Activated naive CD4-positive, alpha-beta T cell treated with anti-CD3 and anti-CD28 coated beads, Interleukin-2, amount 10 ng/mL, durations not matched to agents 7 days and 5 days (primary cell): ENCODE results near the gene DHX35.

ENCODE experiments used
- CTCF ChIA-PET: fragments of 350-600 bp; sonication (Branson Sonifier 250); formaldehyde crosslinking; loops from one replicate; lab custom pipeline; 2021; ENCODE audit warnings: antibody characterized with exemption; lab: Charles Lee
- DNase-seq: peaks from one replicate; pipeline ENCODE4 v3.0.0-alpha.2; 2020
- H3K27ac Mint-ChIP-seq: one replicate; pipeline ENCODE4 v1.8.0; 2021; ENCODE audit warnings: mild to moderate bottlenecking, moderate library complexity, mixed read lengths
- H3K27me3 Mint-ChIP-seq: one replicate; pipeline ENCODE4 v1.8.0; 2021; ENCODE audit warnings: mild to moderate bottlenecking, mixed read lengths
- H3K36me3 Mint-ChIP-seq: one replicate; pipeline ENCODE4 v1.8.0; 2021; ENCODE audit warnings: mixed read lengths
- H3K4me1 Mint-ChIP-seq: one replicate; pipeline ENCODE4 v1.8.0; 2021; ENCODE audit warnings: mixed read lengths
- H3K4me3 Mint-ChIP-seq: one replicate; pipeline ENCODE4 v1.8.0; 2021; ENCODE audit warnings: mild to moderate bottlenecking, moderate library complexity, mixed read lengths
- H3K9me3 Mint-ChIP-seq: one replicate; pipeline ENCODE4 v1.8.0; 2021; ENCODE audit warnings: mixed read lengths

Gene DHX35

GRCh38 chr20:38931984-38932383 is 30.2 kb upstream of the DHX35 start:
- DNase-seq, result no peak
- Mint-ChIP-seq H3K4me3 (no peak overlapping the region), H3K27ac (no peak overlapping the region), H3K4me1 (peaks cover 47% of the 10 kb centered on the region), H3K36me3 (peaks cover 28% of the 10 kb centered on the region), H3K27me3 (no peaks in the 10 kb centered on the region), H3K9me3 (no peaks in the 10 kb centered on the region)
- CTCF ChIA-PET, result interaction anchor here (1.1 kb wide), 1 partner anchor 116 kb away, joined by 3 read pairs; no protein-coding TSS in a partner anchor

GRCh38 chr20:38932457-38933120 is 29.6 kb upstream of the DHX35 start:
- Mint-ChIP-seq H3K9me3 (no peaks in the 10 kb centered on the region), H3K27me3 (no peaks in the 10 kb centered on the region), H3K4me3 (no peak overlapping the region), H3K4me1 (peaks cover 45% of the 10 kb centered on the region), H3K36me3 (peaks cover 28% of the 10 kb centered on the region), H3K27ac (no peak overlapping the region)
- CTCF ChIA-PET, result interaction anchor here (1.1 kb wide), 1 partner anchor 115 kb away, joined by 3 read pairs; no protein-coding TSS in a partner anchor
- DNase-seq, result no peak

GRCh38 chr20:38934530-38934929 is 27.6 kb upstream of the DHX35 start:
- DNase-seq, result no peak
- Mint-ChIP-seq H3K9me3 (no peaks in the 10 kb centered on the region), H3K36me3 (peaks cover 28% of the 10 kb centered on the region), H3K4me3 (no peak overlapping the region), H3K27ac (no peak overlapping the region), H3K27me3 (no peaks in the 10 kb centered on the region), H3K4me1 (peaks cover 27% of the 10 kb centered on the region)
- CTCF ChIA-PET, result interaction anchor here (1.3 kb wide), 1 partner anchor 63 kb away, joined by 5 read pairs; no protein-coding TSS in a partner anchor

- DNase-seq, result no peak
- peaks cover 28% of the 10 kb centered on the region for H3K36me3 Mint-ChIP-seq
- H3K9me3 Mint-ChIP-seq, result no peaks in the 10 kb centered on the region
- peaks cover 24% of the 10 kb centered on the region for H3K4me1 Mint-ChIP-seq
- H3K4me3 Mint-ChIP-seq, result no peak overlapping the region
- no peak overlapping the region for H3K27ac Mint-ChIP-seq
- H3K27me3 Mint-ChIP-seq, result no peaks in the 10 kb centered on the region
- CTCF ChIA-PET, result interaction anchor here (0.6 kb wide), 1 partner anchor 872 kb away, joined by 3 read pairs; no protein-coding TSS in a partner anchor
Measured at GRCh38 chr20:38935285-38935684, 26.9 kb upstream of the DHX35 start.

- Mint-ChIP-seq H3K9me3 (no peaks in the 10 kb centered on the region), H3K36me3 (peaks cover 28% of the 10 kb centered on the region), H3K27me3 (no peaks in the 10 kb centered on the region), H3K4me1 (peaks cover 17% of the 10 kb centered on the region), H3K27ac (no peak overlapping the region), H3K4me3 (no peak overlapping the region)
- CTCF ChIA-PET, result interaction anchor here (0.6 to 1.5 kb wide), 3 partner anchors 26 to 873 kb away, joined by 3 to 5 read pairs (median 3); partner anchors contain the start of gene DHX35
- DNase-seq, result no peak
Measured at GRCh38 chr20:38935967-38936407, 26.2 kb upstream of the DHX35 start.

GRCh38 chr20:38937000-38937399 is 25.1 kb upstream of the DHX35 start:
- CTCF ChIA-PET, result interaction anchor here (1.1 to 1.5 kb wide), 2 partner anchors 25 to 112 kb away, joined by 3 to 5 read pairs; partner anchors contain the start of gene DHX35
- H3K36me3 Mint-ChIP-seq, result peaks cover 33% of the 10 kb centered on the region
- no peak overlapping the region for H3K27ac Mint-ChIP-seq
- H3K4me3 Mint-ChIP-seq, result no peak overlapping the region
- peaks cover 13% of the 10 kb centered on the region for H3K4me1 Mint-ChIP-seq
- no peaks in the 10 kb centered on the region for H3K9me3 Mint-ChIP-seq
- DNase-seq, result no peak
- no peaks in the 10 kb centered on the region for H3K27me3 Mint-ChIP-seq

- Mint-ChIP-seq H3K9me3 (no peaks in the 10 kb centered on the region), H3K4me3 (no peak overlapping the region), H3K36me3 (peaks cover 40% of the 10 kb centered on the region), H3K4me1 (peaks cover 9% of the 10 kb centered on the region), H3K27me3 (no peaks in the 10 kb centered on the region), H3K27ac (no peak overlapping the region)
- DNase-seq, result no peak
- CTCF ChIA-PET, result no interaction called here
Measured at GRCh38 chr20:38937978-38938473, 24.1 kb upstream of the DHX35 start.

GRCh38 chr20:38939686-38940085 is 22.5 kb upstream of the DHX35 start:
- no peak overlapping the region for H3K4me3 Mint-ChIP-seq
- peaks cover 6% of the 10 kb centered on the region for H3K4me1 Mint-ChIP-seq
- DNase-seq, result no peak
- no peaks in the 10 kb centered on the region for H3K9me3 Mint-ChIP-seq
- H3K36me3 Mint-ChIP-seq, result peaks cover 46% of the 10 kb centered on the region
- CTCF ChIA-PET, result no interaction called here
- H3K27me3 Mint-ChIP-seq, result no peaks in the 10 kb centered on the region
- H3K27ac Mint-ChIP-seq, result no peak overlapping the region

- H3K27ac Mint-ChIP-seq, result no peak overlapping the region
- no peak overlapping the region for H3K4me3 Mint-ChIP-seq
- no peaks in the 10 kb centered on the region for H3K27me3 Mint-ChIP-seq
- DNase-seq, result no peak
- CTCF ChIA-PET, result no interaction called here
- H3K9me3 Mint-ChIP-seq, result no peaks in the 10 kb centered on the region
- H3K36me3 Mint-ChIP-seq, result peaks cover 50% of the 10 kb centered on the region
- H3K4me1 Mint-ChIP-seq, result peaks cover 4% of the 10 kb centered on the region
Measured at GRCh38 chr20:38940644-38941043, 21.5 kb upstream of the DHX35 start.

- H3K36me3 Mint-ChIP-seq, result peaks cover 55% of the 10 kb centered on the region
- no peak for DNase-seq
- CTCF ChIA-PET, result no interaction called here
- H3K27ac Mint-ChIP-seq, result peak overlapping the region; percentile 65
- H3K4me3 Mint-ChIP-seq, result no peak overlapping the region
- H3K27me3 Mint-ChIP-seq, result no peaks in the 10 kb centered on the region
- peaks cover 4% of the 10 kb centered on the region for H3K4me1 Mint-ChIP-seq
- H3K9me3 Mint-ChIP-seq, result no peaks in the 10 kb centered on the region
Measured at GRCh38 chr20:38941726-38942389, 20.3 kb upstream of the DHX35 start.

- H3K27ac Mint-ChIP-seq, result no peak overlapping the region
- no peak for DNase-seq
- H3K9me3 Mint-ChIP-seq, result no peaks in the 10 kb centered on the region
- H3K36me3 Mint-ChIP-seq, result peaks cover 67% of the 10 kb centered on the region
- no peaks in the 10 kb centered on the region for H3K4me1 Mint-ChIP-seq
- CTCF ChIA-PET, result no interaction called here
- H3K27me3 Mint-ChIP-seq, result no peaks in the 10 kb centered on the region
- H3K4me3 Mint-ChIP-seq, result no peak overlapping the region
Measured at GRCh38 chr20:38945012-38945411, 17.1 kb upstream of the DHX35 start.

GRCh38 chr20:38946836-38947235 is 15.3 kb upstream of the DHX35 start:
- CTCF ChIA-PET, result no interaction called here
- no peaks in the 10 kb centered on the region for H3K9me3 Mint-ChIP-seq
- DNase-seq, result no peak
- H3K27me3 Mint-ChIP-seq, result no peaks in the 10 kb centered on the region
- no peak overlapping the region for H3K4me3 Mint-ChIP-seq
- H3K4me1 Mint-ChIP-seq, result no peaks in the 10 kb centered on the region
- H3K36me3 Mint-ChIP-seq, result peaks cover 68% of the 10 kb centered on the region
- H3K27ac Mint-ChIP-seq, result no peak overlapping the region

- CTCF ChIA-PET, result no interaction called here
- no peaks in the 10 kb centered on the region for H3K27me3 Mint-ChIP-seq
- DNase-seq, result no peak
- no peak overlapping the region for H3K27ac Mint-ChIP-seq
- no peaks in the 10 kb centered on the region for H3K9me3 Mint-ChIP-seq
- H3K4me3 Mint-ChIP-seq, result no peak overlapping the region
- H3K4me1 Mint-ChIP-seq, result no peaks in the 10 kb centered on the region
- H3K36me3 Mint-ChIP-seq, result peaks cover 65% of the 10 kb centered on the region
Measured at GRCh38 chr20:38947931-38948362, 14.2 kb upstream of the DHX35 start.

GRCh38 chr20:38950254-38950653 is 11.9 kb upstream of the DHX35 start:
- H3K36me3 Mint-ChIP-seq, result peaks cover 64% of the 10 kb centered on the region
- CTCF ChIA-PET, result interaction anchor here (1.6 kb wide), 1 partner anchor 100 kb away, joined by 5 read pairs; no protein-coding TSS in a partner anchor
- H3K4me1 Mint-ChIP-seq, result no peaks in the 10 kb centered on the region
- no peak overlapping the region for H3K27ac Mint-ChIP-seq
- H3K4me3 Mint-ChIP-seq, result no peak overlapping the region
- H3K27me3 Mint-ChIP-seq, result no peaks in the 10 kb centered on the region
- no peaks in the 10 kb centered on the region for H3K9me3 Mint-ChIP-seq
- DNase-seq, result no peak
